ENCODE data around the gene CAMTA1. TPM values are rescaled to one million over a fixed set of nuclear protein-coding genes. Genes with fewer than 3 reads are reported as not detected.

CAMTA1 gene
- total RNA-seq, 1 donor from 2014 or later: 77.6 TPM

GRCh38 chr1:7453038-7453437 is 667.8 kb downstream of the CAMTA1 start:
- Histone ChIP-seq H3K36me3 (ENCODE audit: insufficient read depth, low read length) (no peaks in the 10 kb centered on the region), H3K4me2 (ENCODE audit: low read length) (no peak overlapping the region), H3K9me3 (ENCODE audit: insufficient read depth, low read depth, low read length) (no peaks in the 10 kb centered on the region), H3K79me2 (ENCODE audit: insufficient read depth, low read length) (no peaks in the 10 kb centered on the region), H2AFZ (ENCODE audit: low read depth, low read length) (no peak overlapping the region), H3K27ac (ENCODE audit: low read depth, low read length) (no peak overlapping the region), H3K9ac (ENCODE audit: low read length) (no peak overlapping the region), H3K4me3 (ENCODE audit: insufficient read depth, low read depth, low read length) (no peak overlapping the region), H3K27me3 (ENCODE audit: insufficient read depth, low read length) (no peaks in the 10 kb centered on the region), H4K20me1 (ENCODE audit: insufficient read depth, low read length) (no peaks in the 10 kb centered on the region), H3K4me1 (ENCODE audit: insufficient read depth, low read length) (peaks cover 5% of the 10 kb centered on the region)
- Mint-ChIP-seq H3K4me1 (ENCODE audit: low read depth, unreplicated experiment) (peaks cover 4% of the 10 kb centered on the region), H3K4me3 (ENCODE audit: unreplicated experiment) (no peak overlapping the region), H3K27ac (ENCODE audit: unreplicated experiment) (no peak overlapping the region), H3K36me3 (ENCODE audit: low read depth, unreplicated experiment) (no peaks in the 10 kb centered on the region), H3K27me3 (ENCODE audit: low read depth, unreplicated experiment) (peaks cover 9% of the 10 kb centered on the region), H3K9me3 (ENCODE audit: unreplicated experiment) (no peaks in the 10 kb centered on the region)
- FAIRE-seq (no peak), DNase-seq (ENCODE audit: low read depth) (no peak)
- TF ChIP-seq EZH2 (IDR thresholded peaks at IDR 0.05; ENCODE audit: insufficient read depth, low read length): no peak
- no peak for TF ChIP-seq CTCF (IDR thresholded peaks at IDR 0.05; ENCODE audit: insufficient read depth, low read depth, low read length)

GRCh38 chr1:7454052-7454815 is 669.0 kb downstream of the CAMTA1 start:
- DNase-seq (ENCODE audit: low read depth): no peak
- no peak for FAIRE-seq
- Mint-ChIP-seq H3K4me3 (ENCODE audit: unreplicated experiment) (no peak overlapping the region), H3K9me3 (ENCODE audit: unreplicated experiment) (no peaks in the 10 kb centered on the region), H3K4me1 (ENCODE audit: low read depth, unreplicated experiment) (no peaks in the 10 kb centered on the region), H3K36me3 (ENCODE audit: low read depth, unreplicated experiment) (no peaks in the 10 kb centered on the region), H3K27me3 (ENCODE audit: low read depth, unreplicated experiment) (peaks cover 16% of the 10 kb centered on the region), H3K27ac (ENCODE audit: unreplicated experiment) (no peak overlapping the region)
- H3K4me3 ChIP-seq (ENCODE audit: insufficient read depth, low read depth, low read length): no peak overlapping the region
- H3K4me1 ChIP-seq (ENCODE audit: insufficient read depth, low read length): peaks cover 5% of the 10 kb centered on the region
- TF ChIP-seq CTCF (IDR thresholded peaks at IDR 0.05; ENCODE audit: insufficient read depth, low read depth, low read length): peak; percentile 26
- TF ChIP-seq EZH2 (IDR thresholded peaks at IDR 0.05; ENCODE audit: insufficient read depth, low read length): no peak
- H3K36me3 ChIP-seq (ENCODE audit: insufficient read depth, low read length): no peaks in the 10 kb centered on the region
- H3K27ac ChIP-seq (ENCODE audit: low read depth, low read length): no peak overlapping the region
- H2AFZ ChIP-seq (ENCODE audit: low read depth, low read length): peak overlapping the region; percentile 64
- no peak overlapping the region for H3K4me2 ChIP-seq (ENCODE audit: low read length)
- H3K9me3 ChIP-seq (ENCODE audit: insufficient read depth, low read depth, low read length): no peaks in the 10 kb centered on the region
- no peaks in the 10 kb centered on the region for H4K20me1 ChIP-seq (ENCODE audit: insufficient read depth, low read length)
- H3K27me3 ChIP-seq (ENCODE audit: insufficient read depth, low read length): no peaks in the 10 kb centered on the region
- H3K79me2 ChIP-seq (ENCODE audit: insufficient read depth, low read length): no peaks in the 10 kb centered on the region
- no peak overlapping the region for H3K9ac ChIP-seq (ENCODE audit: low read length)

All from astrocyte (in vitro differentiated cells and primary cell).